Myometrial cell (primary cell): ENCODE data around the gene TOMM22. TPM values are rescaled to one million over a fixed set of nuclear protein-coding genes. Genes with fewer than 3 reads are reported as not detected.

Experiments used
- total RNA-seq: library from RNA; depleted of rRNA; stranded (reverse); fragments of >200 nt; gene quantifications from 2 replicates; pipeline ENCODE4 v1.2.3, GENCODE V29; 2015

TOMM22 gene
- 78.3 and 89.7 TPM in 2 replicates for total RNA-seq

DNA sequence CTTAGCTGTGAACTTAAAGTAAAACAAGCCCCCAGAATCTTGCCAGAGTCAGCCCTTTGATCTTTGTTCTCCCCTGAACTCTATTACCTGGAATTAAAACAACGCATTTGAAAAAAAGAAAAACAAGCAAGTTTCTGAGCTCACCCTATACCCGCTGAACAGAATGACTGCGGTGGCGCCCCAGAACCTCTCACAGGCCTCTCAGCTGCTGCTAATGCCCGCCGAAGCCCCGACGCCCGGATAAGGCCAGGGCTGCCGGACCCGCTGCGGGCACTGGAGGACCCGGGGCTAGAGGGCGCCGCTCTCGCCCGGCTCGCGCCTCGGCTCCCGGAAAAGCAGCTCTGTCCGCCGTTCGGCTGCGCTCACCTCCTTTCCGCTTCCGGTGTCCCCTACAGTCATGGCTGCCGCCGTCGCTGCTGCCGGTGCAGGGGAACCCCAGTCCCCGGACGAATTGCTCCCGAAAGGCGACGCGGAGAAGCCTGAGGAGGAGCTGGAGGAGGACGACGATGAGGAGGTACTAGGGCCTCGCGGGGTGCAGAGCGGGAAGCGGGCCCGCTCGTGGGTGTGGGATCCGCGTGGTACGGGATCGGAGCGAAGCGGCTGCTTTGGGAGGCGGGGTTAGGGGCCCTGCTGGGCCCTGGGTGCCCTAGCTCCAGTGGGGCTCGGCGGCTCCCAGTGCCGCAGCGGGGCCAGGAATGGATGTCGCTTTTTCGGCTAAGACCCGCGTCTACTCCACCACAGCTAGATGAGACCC, at the start of gene TOMM22:
TSS of gene TOMM22 (plus strand) at position 376 of the 754 bp plus-strand sequence. CDS start at position 398, 22 bp downstream.

DNA sequence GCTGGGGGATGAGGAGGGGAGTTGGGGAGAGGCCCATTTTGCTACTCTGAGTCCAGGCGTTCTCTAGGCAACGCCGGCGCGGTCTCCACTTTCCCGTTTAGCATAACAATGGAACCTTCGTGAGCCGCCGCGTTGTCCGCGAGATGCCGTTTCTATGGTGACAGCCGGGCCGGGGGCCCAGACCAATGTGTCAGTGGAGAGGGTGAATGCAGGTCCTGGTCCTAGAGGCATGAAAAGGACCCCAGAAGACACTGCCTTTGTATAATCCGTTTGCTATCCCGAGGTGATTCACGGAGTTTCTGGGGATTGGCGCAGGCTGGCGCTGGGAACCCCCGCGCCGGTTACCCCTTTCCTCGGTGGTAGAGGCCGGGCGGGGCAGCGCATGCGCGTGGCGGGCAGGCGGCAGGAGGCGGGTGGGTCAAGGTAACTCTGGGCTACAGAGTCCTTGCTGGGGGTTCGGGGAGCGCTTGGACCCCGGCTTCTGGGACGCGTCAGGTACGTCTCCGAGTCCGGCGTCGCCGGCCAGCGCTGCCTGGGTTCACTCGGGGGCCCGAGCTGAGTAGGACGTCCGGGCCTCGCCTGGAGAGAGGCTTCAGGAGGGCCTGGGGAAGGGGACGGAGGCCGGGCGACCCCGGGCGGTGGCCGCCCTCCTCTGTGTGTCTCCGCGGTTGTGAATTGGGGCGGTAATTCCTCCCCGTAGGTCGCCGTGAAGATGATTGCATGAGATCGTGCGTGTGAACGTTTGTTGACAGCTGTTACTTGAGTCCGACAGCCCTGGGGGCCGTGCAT, 25.3 kb upstream of the TOMM22 start, which contains the start of the genes CBY1 and FAM227A:
TSS of gene CBY1 (plus strand) at position 383 of the 789 bp plus-strand sequence. CDS start 11,417 bp downstream, outside the sequence.
TSS of gene FAM227A (minus strand) at position 137 of the 789 bp plus-strand sequence. CDS start 6,224 bp downstream, outside the sequence.

DNA sequence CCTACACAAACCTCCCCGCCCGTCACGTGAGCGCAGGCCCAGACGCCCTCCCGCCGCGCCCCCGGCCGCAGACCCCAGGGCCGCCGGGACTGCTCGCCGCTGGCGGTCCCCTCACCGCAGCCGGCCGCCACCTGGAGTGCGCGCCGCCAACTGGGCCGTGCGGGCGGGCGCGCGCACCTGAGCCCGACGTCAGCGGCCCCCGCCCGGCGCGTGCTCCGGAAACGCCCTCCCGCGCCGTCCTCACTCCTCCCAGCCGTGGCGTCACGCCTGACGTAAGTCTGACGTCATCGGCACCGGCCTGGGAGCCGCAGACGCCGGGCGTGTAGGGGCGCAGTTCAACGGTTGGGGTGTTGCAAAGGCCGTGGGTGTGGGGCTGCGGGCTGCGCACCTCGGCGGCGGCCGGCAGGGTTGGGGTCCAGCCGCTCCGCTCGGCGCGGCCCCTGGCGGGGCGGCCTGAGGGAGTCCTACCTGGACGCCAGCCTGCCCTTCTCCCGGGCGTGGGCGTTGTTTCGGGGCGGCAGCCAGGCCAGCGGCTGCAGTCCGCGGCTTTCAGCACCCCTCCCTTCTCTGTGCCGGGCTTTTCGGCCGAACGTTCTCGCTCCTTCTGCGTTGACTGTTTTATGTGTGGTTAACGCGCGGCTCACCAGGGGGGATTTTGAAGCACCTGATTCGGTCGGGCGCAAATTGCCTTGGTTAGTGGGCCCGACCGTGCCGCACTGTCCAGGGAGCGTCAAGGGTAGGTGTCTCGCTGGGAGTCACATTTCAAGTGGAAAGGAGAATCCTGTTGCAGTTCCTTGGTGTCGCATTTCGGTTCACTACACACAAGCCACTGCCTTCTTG, 19.3 kb downstream of the TOMM22 start, which contains the start of gene JOSD1:
TSS of gene JOSD1 (minus strand) at position 155 of the 840 bp plus-strand sequence. CDS start 956 bp downstream, outside the sequence.

DNA sequence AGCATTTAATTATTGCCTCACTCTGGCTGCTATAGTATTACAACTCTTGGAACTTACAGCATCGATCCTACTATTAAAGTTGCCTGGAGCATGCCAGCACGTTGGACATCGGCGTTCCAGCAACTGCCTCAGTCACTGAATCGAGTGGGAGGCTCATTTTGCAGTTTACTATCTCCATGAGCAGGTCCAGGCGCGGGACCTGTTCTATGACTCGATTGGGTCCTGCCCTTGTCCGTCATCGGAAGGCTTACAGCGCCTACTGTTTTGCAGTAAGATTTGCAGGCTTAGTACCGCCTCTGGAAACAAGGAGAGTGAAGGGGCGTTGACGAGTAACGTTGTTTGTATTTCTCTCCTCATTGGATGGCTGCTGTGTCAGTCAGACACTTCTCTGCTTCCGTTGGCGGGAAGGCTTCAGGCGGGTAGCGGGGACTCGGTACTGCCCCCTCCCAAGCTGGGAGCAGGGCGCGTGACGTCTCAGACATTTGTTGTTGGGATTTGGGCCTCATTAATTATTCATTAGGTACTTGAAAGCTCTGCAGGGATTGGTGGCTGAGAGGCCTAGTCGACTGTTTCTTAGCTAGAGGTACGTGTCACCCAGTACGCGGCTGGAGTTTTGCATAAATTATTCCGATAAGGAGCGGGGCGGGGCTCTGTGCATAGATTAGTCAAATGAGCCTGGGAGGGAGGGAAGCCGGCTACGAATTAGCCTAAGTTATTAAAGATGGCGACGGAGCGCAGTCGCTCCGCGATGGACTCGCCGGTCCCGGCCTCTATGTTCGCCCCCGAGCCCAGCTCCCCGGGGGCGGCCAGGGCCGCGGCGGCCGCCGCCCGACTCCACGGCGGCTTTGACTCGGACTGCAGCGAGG, 23.7 kb downstream of the TOMM22 start, which contains the start of gene GTPBP1:
TSS of gene GTPBP1 (plus strand) at position 710 of the 866 bp plus-strand sequence. CDS start at position 722, 12 bp downstream.

Other genes with a start within 250 kb of the TOMM22 start
- gene KCNJ4, start 226.8 kb upstream of the TOMM22 start, total RNA-seq = not detected in 2 replicates
- 219 and 222 TPM in 2 replicates for gene KDELR3, start 213.9 kb upstream of the TOMM22 start, total RNA-seq
- 139 and 161 TPM in 2 replicates for gene DDX17, start 175.6 kb upstream of the TOMM22 start, total RNA-seq
- gene DMC1, start 111.8 kb upstream of the TOMM22 start, total RNA-seq = 3.2 and 6.3 TPM in 2 replicates
- 0.58 and 1.8 TPM in 2 replicates for gene FAM227A, start 25.6 kb upstream of the TOMM22 start, total RNA-seq
- 17.5 and 23.9 TPM in 2 replicates for gene CBY1, start 25.3 kb upstream of the TOMM22 start, total RNA-seq
- 48.1 and 53.0 TPM in 2 replicates for gene JOSD1, start 19.0 kb downstream of the TOMM22 start, total RNA-seq
- gene GTPBP1, start 24.0 kb downstream of the TOMM22 start, total RNA-seq = 29.4 and 30.3 TPM in 2 replicates
- 86.5 and 95.4 TPM in 2 replicates for gene SUN2, start 74.0 kb downstream of the TOMM22 start, total RNA-seq
- gene DNAL4, start 112.2 kb downstream of the TOMM22 start, total RNA-seq = 21.6 and 23.7 TPM in 2 replicates
- gene NPTXR, start 162.1 kb downstream of the TOMM22 start, total RNA-seq = under 0.01 and 0.18 TPM in 2 replicates
- gene CBX6, start 190.3 kb downstream of the TOMM22 start, total RNA-seq = 42.5 and 44.4 TPM in 2 replicates